WTC11 (cell line): ENCODE data around the gene ATP11A.

Experiments used
- CREM ChIP-seq: sonication (generic); formaldehyde crosslinking; IDR thresholded peaks from 2 replicates; pipeline ENCODE4 v1.8.1; 2022; ENCODE audit warnings: mild to moderate bottlenecking, missing genetic modification reagents, moderate library complexity
- ELF4 ChIP-seq: sonication (generic); formaldehyde crosslinking; IDR thresholded peaks from 2 replicates; pipeline ENCODE4 v1.8.1; 2022; ENCODE audit warnings: low read depth, mild to moderate bottlenecking, moderate library complexity, missing genetic modification reagents
- ETV6 ChIP-seq: sonication (generic); formaldehyde crosslinking; IDR thresholded peaks from 2 replicates; pipeline ENCODE4 v1.8.1; 2022; ENCODE audit warnings: mild to moderate bottlenecking, missing genetic modification reagents
- GABPB1 ChIP-seq: sonication (generic); formaldehyde crosslinking; IDR thresholded peaks from 2 replicates; pipeline ENCODE4 v1.8.1; 2023; ENCODE audit warnings: mild to moderate bottlenecking, missing genetic modification reagents
- HMGA2 ChIP-seq: fragments of 250-450 bp; sonication (Bioruptor Pico); IDR thresholded peaks from 2 replicates; pipeline ENCODE4 v1.4.0; 2021; ENCODE audit warnings: mild to moderate bottlenecking, moderate library complexity
- JUN ChIP-seq: sonication (generic); formaldehyde crosslinking; IDR thresholded peaks from 2 replicates; pipeline ENCODE4 v1.8.0; 2023; ENCODE audit warnings: mild to moderate bottlenecking, missing genetic modification reagents
- PRDM15 ChIP-seq: sonication (generic); formaldehyde crosslinking; IDR thresholded peaks from 2 replicates; pipeline ENCODE4 v1.8.0; 2022; ENCODE audit warnings: missing genetic modification reagents
- SMAD4 ChIP-seq: sonication (generic); formaldehyde crosslinking; IDR thresholded peaks from 2 replicates; pipeline ENCODE4 v1.8.0; 2022; ENCODE audit warnings: mild to moderate bottlenecking, missing genetic modification reagents
- ZNF317 ChIP-seq: sonication (generic); formaldehyde crosslinking; IDR thresholded peaks from 2 replicates; pipeline ENCODE4 v1.8.1; 2023; ENCODE audit warnings: low read depth, mild to moderate bottlenecking, moderate library complexity, missing genetic modification reagents, borderline replicate concordance
- TF ChIP-seq, protein P1 (sequence below): fragments of 200-600 bp; IDR thresholded peaks from 2 replicates; pipeline ENCODE4 v1.8.0; 2022; ENCODE audit warnings: antibody characterized with exemption
- TF ChIP-seq, protein P2 (sequence below): sonication (generic); formaldehyde crosslinking; conservative IDR thresholded peaks from 2 replicates; pipeline ENCODE4 v1.8.1; 2022; ENCODE audit warnings: mild to moderate bottlenecking, missing genetic modification reagents
- TF ChIP-seq, protein P3 (sequence below): sonication (generic); formaldehyde crosslinking; IDR thresholded peaks from 2 replicates; pipeline ENCODE4 v1.8.0; 2022; ENCODE audit warnings: mild to moderate bottlenecking, missing genetic modification reagents

DNA sequence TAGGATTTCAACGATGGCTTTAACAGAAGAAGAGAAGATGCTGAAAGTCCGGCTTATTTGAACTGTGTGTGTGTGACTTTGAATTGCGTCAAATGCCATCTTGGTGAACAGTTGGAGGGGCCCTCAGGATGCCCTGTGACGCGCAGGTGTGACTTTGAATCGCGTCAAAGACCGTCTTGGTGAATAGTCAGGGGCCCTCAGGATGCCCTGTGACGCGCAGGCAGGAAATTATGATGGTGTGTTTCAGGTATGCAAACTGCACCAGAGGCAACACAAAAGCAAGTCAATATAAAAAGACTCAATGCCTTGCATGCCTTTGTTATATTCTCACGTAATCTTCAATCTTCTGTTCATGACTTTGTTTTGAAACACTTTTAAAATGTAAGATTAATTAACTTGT lies 29.2 kb downstream of the ATP11A start:
- TF ChIP-seq, protein P1, sequence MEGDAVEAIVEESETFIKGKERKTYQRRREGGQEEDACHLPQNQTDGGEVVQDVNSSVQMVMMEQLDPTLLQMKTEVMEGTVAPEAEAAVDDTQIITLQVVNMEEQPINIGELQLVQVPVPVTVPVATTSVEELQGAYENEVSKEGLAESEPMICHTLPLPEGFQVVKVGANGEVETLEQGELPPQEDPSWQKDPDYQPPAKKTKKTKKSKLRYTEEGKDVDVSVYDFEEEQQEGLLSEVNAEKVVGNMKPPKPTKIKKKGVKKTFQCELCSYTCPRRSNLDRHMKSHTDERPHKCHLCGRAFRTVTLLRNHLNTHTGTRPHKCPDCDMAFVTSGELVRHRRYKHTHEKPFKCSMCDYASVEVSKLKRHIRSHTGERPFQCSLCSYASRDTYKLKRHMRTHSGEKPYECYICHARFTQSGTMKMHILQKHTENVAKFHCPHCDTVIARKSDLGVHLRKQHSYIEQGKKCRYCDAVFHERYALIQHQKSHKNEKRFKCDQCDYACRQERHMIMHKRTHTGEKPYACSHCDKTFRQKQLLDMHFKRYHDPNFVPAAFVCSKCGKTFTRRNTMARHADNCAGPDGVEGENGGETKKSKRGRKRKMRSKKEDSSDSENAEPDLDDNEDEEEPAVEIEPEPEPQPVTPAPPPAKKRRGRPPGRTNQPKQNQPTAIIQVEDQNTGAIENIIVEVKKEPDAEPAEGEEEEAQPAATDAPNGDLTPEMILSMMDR, result no peak
- TF ChIP-seq JUN (CRISPR knock-in tag) (no peak), ZNF317 (no peak), ETV6 (CRISPR knock-in tag) (no peak), ELF4 (no peak), HMGA2 (CRISPR knock-in tag) (no peak), GABPB1 (CRISPR knock-in tag) (no peak), CREM (CRISPR knock-in tag) (no peak), PRDM15 (CRISPR knock-in tag) (no peak), SMAD4 (CRISPR knock-in tag) (no peak)
- TF ChIP-seq, protein P2, sequence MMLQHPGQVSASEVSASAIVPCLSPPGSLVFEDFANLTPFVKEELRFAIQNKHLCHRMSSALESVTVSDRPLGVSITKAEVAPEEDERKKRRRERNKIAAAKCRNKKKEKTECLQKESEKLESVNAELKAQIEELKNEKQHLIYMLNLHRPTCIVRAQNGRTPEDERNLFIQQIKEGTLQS (CRISPR knock-in tag), result no peak
- TF ChIP-seq, protein P3, sequence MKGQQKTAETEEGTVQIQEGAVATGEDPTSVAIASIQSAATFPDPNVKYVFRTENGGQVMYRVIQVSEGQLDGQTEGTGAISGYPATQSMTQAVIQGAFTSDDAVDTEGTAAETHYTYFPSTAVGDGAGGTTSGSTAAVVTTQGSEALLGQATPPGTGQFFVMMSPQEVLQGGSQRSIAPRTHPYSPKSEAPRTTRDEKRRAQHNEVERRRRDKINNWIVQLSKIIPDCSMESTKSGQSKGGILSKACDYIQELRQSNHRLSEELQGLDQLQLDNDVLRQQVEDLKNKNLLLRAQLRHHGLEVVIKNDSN, result no peak
